HG03378 (cell line): ENCODE results near the gene ZNF296.

Experiments
- ATAC-seq: cut with Tn5 transposase; IDR thresholded peaks from one replicate; pipeline ENCODE4 v1.9.1; 2021; ENCODE audit warnings: mild to moderate bottlenecking, moderate library complexity; ENCODE audit not compliant: unreplicated experiment

The ZNF296 gene

DNA sequence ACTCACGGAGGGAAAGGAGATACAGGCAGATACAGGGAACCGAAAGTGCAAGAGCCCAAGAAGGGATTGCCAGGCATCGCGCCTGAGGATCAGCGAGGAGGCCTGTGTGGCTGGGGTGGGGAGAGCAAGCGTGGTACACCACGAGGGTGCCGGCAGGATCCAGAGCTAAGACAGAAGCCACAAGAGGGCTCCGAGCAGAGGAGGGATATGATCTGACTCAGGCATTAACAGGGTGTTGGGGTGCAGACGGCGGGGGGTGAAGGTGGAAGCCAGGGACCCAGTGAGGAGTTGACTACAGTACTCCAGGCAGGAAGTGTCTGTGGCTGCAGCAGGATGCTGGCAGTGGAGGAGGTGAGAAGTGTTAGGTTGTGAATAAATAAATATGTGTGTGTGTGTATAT, 11.3 kb upstream of the ZNF296 start:
- ATAC-seq = no peak

DNA sequence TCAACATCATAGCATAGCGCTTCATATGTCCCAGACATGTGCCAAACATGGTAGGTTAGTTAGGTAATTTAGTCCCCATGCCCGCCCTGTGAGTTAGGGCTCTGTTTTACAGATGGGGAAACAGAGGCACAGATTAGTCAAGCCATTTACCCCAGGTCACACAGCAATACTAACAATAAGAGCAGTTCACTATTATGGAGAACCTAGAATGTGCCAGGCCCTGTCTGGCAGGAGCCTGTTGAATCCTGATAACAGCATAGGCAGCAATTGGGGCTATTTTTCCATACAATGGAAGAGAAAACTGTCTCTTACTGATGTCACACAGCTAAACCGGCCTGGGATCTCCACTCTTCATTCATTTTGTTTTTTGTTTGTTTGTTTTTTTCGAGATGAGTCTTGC, 10.2 kb upstream of the ZNF296 start:
- ATAC-seq = no peak

DNA sequence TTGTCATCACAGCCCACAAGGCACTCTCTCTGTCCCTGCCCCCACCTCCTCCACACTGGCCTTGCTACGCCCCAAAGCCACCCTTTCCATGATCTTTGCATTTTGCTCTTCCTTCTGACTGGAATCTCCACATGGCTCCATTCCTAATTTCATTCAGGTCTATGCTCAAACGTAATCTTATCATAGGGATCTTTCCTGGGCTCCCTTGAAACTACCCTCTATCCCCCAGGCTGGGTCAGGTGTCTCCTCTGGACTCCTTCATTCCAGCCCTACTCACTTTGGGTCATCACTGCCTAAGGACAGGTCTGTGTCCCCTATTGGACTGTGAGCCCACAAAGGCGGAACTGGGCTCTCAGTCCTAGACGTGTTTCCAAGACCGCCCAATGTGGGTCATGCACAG, 5.9 kb upstream of the ZNF296 start:
- no peak for ATAC-seq

DNA sequence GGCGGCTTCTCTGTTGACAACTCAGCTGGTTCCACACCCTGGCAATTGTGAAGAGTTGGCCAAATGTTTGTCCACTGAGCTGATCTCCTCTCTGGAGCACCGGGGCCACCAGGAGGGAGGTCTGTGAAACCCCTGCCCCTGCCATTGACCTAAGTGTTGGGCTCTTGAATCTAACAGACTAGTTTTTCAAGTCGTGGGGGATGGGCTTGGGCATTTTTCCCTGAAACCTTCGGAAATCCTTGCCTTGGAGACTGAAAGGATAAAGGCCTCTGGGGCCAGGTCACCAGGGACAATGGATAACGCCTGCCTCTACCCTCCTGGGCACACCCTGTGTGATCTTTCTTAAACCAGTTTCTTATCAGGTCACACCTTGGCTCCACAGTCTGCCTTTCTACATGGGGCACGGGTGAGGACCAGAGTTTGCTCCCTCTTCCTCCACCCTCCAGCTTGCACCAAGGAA, 3.7 kb upstream of the ZNF296 start:
- no peak for ATAC-seq

DNA sequence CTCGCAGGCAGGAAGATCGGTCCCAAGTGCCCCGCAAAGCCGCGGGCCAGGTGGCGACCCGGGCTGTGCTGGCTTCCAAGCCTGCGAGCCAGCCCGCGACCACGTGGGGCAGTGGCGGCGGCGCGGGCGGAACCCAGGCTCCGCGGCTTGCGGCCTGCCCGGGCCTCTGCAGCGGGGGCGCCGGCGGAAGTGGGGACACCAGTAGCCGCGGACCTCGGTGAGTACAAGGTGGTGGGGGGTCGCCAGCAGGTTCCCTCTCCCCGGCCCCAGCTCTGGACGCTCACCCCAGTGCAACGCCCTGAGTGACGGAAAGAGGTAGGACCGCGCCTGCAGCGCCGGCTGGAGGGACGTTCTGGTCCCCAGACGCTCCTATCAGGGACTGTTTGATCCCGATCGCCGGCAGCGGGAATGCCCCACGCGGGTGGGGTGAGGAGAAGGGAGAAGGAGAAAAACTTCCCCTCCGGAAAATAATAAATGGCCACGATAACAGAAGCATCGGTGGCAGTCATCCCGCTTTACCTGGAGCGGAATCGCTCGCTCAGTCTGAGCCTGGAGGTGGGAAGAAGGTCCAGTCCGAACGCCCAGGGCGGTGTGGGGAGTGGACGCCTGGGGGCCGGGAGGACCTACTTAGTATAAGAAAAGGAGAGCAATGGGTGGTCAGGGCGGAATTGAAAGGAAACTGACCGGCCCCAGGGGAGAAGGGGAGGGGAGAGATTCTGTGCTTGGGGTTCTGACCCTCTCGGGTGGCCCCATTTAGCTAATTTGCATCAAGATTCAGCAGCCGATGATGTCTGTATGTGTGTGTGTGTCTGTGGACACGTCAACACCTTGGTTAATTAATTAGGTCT, 3.0 kb upstream of the ZNF296 start, which contains the start of gene GEMIN7:
Gene GEMIN7 (plus strand): TSS at position 198 of the 848 bp plus-strand sequence. CDS start 10,855 bp downstream, outside the sequence.
- no peak for ATAC-seq

DNA sequence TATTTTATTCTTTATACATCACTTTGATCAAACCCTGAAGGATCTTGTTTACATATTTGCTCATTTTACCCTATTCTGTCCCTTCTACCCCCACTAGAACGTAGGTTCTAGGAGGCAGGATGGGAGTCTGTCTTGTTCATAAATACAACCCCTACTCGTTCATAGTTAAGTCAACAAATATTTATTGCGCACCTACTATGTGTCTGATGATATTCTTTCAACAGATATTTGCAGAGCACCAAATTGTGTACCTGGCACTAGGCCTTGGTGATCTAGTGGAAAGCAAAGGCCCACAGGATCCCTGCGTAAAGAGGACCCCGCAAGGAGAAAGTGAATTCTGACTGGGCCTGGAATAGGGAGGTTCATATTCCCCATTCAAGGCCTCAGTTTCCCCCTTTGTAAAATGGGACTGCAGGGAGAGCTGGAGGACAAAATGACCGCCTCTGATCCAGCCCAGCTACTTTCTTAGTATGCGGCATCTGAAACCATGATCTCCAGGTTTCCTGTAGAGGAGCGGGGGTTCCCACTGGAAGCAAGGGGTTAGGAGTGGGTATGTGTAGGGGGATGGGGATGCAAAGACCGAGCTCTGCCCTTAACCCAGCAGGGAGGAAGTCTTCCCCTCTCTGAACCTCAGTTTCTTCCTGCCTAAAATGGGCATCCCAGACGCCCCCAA, 2.2 kb upstream of the ZNF296 start:
- no peak for ATAC-seq

DNA sequence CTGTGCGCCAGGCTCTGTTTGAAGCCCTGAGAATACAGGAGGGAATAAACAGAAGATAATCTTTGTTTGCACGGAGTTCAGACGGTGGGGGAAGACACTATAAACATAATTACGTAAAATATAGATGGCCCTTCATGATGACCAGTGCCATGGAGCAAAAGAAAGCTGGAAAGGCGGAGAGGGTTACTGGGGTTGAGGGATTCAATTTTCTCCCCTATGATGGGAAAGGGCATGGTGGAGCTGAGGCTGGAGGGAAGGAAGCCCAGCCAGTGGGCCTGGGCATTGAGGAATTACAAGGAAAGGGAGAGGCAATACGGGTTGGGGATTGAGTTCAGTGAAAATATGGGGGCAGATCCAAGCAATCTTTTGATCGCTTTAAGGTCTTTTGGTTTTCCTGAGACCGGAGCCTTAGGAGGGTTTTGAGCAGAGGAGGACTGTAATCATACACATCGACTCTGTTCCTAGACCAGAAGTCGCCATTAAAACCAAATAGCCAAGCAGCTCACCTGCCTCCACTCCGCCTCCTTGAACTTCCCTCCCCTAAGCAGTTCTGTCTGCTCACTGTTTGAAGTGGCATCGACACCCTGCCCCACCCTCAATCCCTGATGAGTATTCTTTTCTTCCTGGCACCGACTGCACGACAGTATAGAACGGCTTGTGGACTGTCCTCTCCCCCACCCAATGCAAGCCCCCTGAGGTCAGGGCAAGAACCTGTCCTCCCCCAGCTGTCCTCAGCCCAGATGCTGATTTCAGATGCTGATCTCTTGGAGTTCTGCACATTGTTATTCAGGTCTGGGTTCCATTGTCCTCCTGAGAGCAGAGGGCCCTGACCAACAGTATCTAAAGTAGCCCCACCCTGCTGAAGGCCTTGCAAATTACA, 813 bp upstream of the ZNF296 start:
- no peak for ATAC-seq

DNA sequence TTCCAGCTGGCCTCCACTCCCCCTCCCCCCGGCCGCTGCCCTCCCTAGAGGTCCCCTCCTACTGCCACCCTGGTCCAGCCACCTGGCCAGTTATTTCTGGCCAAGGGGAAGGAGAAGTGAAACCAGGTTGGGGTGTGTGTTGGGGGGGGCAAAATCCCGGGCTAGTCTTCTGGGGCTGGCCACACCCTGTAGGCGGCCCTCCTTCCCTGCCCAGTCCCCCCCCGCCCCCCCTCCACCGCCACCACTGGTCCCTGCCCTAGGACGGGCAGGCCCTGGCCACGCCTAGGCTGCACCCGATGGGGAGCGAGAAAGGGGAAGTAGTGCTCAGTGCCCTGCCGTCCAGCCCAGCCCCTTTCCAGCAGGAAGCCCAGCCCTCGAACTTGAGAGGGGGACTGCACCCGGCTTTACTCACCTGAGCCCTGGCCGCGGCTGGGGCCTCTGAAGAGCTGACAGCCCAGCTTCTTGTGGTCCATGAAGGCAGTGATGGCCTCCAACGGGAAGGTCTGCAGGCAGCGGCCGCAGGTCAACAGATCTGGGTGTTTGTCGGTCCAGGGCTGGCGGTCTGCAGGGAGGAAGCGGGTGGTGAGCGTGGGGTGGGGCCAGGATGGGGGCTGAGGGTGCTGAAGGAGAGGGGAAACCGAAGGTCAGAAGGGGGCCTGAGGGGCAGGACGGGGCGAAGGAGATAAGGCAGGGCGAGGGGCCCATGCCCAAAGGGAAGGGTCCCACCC, 813 bp downstream of the ZNF296 start:
- ATAC-seq = peak; percentile 43

DNA sequence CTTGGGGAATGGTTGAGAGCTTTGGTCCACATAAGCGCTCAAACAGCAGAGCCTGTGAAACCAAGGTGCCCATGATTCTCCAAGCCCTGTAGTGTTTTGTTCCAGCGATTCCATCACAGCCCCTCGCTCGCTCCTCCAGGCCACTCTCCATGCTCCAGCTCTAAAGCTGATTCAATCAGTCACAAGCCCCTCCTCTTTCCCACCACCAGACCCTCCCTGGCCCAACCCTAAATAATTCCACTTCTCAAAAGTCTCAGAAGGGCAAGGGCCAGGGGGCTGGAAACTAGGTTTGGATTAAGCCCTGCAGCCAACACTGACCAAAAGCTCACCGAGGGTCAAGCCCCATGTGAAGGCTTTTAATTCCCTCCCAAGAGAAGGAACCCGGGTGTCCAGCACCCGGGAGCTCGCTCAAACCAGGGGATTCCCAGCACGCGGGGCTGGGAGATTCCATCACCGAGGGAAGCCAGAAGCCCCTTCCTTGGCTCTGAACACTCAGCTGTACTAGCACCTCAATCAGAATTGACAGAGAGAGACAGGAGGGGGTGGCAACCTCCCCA, 1.5 kb downstream of the ZNF296 start:
- no peak for ATAC-seq

DNA sequence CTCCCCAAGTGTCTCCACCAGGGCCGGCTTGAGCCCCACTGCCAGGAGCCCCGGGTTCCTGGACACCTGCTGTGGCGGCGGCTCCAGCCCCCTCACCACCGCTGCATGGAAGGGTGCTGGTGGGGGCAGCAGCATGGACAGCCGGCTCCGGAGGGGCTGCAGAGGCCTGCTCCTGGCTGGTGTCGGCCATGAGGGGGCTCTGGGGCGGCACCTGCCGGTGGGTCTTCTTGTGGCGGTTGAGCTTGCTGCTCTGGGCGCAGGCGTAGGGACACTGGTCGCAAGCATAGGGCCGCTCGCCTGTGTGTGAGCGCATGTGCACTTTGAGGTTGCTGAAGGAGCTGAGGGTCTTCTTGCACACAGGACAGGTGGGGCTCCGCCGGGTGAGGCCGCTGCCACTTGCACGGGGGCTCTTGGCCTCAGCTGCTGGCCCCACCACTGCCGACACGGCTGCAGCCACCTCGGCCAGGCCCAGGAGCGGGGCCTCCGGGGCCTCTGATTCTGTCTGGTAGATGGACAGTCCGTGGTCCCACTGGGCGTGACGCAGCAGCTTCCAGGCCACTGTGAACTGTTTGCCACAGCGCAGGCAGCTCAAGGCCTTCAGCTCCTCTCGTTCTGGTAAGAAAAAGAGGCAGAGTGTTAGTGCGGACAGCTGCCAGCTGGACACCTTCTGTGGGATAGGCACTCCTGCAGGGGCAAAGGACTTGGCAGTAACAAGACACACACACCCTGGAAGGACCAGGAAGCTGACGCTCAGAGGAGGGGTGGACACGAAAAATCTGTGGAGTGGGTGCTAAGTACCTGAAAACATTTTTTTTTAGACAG, 4.1 kb downstream of the ZNF296 start:
- no peak for ATAC-seq

DNA sequence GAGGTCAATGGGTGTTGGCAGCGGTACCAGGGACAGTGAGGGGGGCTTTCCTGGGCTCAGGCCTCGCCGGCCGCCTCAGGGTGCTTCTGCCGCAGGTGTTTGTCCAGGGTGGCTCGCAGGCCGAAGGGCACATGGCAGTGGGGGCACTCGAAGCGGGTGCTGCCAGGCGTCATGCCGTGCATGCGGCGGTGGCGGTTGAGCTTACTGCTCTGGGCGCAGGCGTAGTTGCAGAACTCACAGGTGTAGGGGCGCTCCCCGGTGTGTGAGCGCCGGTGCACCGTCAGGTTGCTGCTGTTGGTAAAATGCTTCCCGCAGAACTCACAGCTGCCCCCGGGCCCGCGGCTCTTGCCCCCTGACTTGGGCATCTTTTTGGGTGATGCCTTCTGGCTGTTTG, 4.7 kb downstream of the ZNF296 start:
- no peak for ATAC-seq

DNA sequence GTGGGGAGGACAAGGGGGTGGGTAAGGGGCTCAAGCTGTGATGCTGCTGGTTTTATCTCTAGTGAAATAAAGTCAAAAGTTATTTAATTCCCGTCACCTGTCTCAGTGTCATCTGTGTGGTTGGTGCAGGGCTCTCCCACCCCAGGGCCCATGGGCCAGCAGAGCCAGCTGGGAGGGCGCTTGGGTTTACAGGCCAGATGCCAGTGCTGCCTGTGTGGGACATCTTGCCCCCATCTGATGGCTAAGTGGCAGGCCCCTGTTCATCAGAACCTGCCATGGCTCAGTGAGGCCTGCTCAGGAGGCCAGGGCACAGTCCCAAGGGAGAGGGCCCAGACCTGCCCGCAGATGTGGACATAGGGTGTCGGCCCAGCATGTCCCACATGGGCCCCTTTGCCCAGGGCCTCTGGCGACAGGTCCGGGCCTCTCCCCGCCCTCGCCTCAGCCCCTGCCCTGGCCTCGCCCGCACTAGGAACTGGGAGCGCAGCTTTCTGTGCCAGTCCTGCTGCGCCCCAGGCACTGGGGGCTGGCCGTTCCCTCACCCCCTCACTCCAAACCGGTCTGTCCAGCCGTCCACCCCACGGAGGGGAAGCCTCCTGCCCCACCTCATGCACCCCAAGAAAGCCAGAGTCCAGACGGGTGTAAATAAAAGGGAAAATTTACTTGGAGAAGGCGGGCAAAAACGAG, 5.3 kb downstream of the ZNF296 start:
- ATAC-seq = no peak

DNA sequence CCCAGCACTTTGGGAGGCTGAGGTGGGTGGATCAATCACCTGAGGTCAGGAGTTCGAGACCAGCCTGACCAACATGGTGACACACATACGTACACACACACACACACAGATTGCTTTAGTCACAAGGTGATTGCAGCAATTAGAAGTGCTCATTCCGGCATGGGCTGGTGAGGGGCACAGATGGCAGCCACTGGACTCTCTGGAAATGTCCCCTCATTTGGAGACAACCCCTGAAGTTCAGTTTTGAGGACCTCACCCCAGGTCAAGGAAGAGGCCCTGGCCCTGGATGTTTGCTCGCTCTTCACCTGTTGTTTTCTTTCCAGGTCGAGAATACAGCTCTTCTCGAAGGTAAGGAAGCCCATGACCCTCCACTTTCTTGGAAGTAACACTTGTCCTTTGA, 6.1 kb downstream of the ZNF296 start:
- ATAC-seq = no peak

DNA sequence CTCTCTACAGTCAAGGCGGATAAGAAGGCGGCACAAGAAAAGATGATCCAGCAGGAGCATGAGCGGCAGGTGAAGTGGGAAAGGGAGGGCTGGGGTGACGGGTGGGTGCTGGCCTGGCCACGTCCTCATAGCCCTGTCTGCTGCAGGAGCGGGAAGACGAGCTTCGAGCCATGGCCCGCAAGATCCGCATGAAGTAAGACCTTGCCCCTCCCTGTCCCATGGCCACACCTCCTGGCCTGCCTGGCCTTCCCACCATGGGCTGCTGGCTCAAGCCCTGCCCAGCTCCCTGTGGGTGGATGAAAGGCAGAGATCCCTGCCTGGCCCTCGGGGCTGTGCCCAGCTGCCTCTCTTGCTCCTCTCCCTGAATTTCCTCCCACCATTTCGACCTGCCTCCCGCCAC, 7.2 kb downstream of the ZNF296 start:
- no peak for ATAC-seq

DNA sequence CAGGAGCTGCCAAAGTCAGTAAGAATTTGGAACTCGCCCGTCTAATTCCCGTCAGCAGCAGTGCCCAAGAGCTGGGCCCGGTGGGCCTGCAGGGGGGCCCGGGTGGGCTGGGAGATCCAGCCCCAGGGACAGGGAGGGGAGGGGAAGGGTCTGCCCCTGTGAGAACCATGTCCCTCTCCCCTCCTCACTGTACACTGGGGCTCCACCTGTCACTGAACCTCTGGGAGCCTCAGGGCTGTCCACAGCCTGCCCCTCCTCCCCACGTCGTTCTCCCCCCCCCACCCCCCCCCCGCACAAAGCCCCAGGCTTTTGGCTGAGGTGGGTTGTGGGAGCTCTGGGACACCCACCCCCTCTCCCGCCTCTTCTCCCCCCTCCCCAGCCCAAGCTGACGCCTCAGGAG, 8.2 kb downstream of the ZNF296 start:
- no peak for ATAC-seq

DNA sequence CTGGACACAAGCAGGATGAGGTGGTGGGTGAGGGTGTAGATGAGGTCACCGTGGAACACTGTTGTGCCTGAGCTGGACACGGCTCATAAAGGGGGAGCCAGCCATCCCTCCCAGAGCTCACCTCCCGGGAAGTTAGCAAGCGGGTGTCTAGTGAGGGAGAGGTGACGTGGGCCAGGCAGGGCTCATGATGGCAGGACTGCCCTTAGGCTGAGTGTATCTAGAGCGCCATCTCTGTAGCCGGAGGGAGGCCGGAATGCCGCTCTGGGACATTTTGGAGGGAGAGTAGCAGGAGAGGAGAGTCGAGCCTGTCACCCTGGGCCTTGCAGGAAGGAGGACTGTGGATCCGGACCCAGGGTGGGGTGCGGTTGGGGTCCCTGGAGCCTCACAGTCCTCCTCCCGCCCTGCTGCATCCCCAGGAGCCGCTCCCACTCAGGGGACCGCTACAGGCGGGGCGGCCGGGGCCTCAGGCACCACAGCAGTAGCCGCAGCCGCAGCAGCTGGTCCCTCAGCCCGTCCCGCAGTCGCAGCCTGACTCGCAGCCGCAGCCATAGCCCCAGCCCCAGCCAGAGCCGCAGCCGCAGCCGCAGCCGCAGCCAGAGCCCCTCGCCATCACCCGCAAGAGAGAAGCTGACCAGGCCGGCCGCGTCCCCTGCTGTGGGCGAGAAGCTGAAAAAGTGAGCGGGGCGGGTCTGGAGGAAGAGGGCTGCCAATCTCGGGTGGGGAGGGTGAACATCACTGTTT, 9.2 kb downstream of the ZNF296 start:
- no peak for ATAC-seq

DNA sequence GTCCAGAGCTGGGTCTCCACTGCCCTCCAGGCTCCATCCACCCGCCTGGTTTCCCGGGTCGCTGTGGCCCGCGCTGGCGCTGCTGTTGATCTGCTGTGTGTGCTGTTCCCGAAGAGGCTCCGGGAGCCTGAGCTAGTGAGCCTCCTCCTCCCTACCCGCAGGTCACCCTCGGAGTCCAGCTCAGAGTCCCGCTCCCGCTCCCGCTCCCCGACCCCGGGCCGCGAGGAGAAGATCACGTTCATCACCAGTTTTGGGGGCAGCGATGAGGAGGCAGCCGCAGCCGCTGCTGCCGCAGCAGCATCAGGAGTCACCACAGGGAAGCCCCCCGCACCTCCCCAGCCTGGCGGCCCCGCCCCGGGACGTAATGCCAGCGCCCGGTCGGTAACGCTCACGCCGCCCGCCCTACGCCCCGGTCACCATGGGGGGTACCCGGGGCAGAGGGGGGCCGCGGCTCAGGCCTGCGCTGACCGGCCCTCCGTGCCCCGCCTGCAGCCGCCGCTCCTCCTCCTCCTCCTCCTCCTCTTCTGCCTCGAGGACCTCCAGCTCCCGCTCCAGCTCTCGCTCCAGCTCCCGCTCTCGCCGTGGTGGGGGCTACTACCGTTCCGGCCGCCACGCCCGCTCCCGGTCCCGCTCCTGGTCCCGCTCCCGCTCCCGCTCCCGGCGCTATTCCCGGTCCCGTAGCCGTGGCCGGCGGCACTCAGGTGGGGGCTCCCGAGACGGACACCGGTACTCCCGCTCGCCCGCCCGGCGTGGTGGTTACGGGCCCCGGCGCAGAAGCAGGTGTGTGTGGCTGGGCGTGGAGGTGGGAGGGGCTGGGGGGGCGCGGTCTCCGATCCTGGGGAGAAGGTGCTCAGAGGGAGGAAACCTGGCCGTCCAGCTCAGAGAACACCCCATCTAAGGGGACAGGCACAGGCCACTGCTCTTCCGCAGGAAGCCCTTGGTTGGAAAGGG, 12.2 kb downstream of the ZNF296 start:
- no peak for ATAC-seq
